HS-5 (cell line): Measurements from ENCODE around the gene STXBP6.
"Not testable (repeated sequence)": the region's sequence is repeated elsewhere in the genome, so short reads cannot be mapped to it uniquely, and the experiment has no call there.

Source experiments
- DNase-seq: peaks from one replicate; pipeline ENCODE4 v3.0.0-alpha.2; 2012; ENCODE audit warnings: low read depth

The STXBP6 gene

GRCh38 chr14:24986206-24986893 lies 63.6 kb downstream of the STXBP6 start:
- no peak for DNase-seq

- DNase-seq = no peak
Measured at GRCh38 chr14:24984846-24985589, 64.9 kb downstream of the STXBP6 start.

- DNase-seq = no peak
Measured at GRCh38 chr14:24982472-24983155, 67.3 kb downstream of the STXBP6 start.

- DNase-seq = no peak
Measured at GRCh38 chr14:24979725-24980239, 70.2 kb downstream of the STXBP6 start.

GRCh38 chr14:24978862-24979724 lies 70.9 kb downstream of the STXBP6 start:
- no peak for DNase-seq

GRCh38 chr14:24976602-24977001 lies 73.3 kb downstream of the STXBP6 start:
- no peak for DNase-seq

GRCh38 chr14:24975393-24975792 lies 74.6 kb downstream of the STXBP6 start:
- DNase-seq = no peak

GRCh38 chr14:24974591-24975374 lies 75.2 kb downstream of the STXBP6 start:
- DNase-seq = no peak

GRCh38 chr14:24972844-24973243 lies 77.1 kb downstream of the STXBP6 start:
- DNase-seq = no peak

GRCh38 chr14:24971255-24971654 lies 78.7 kb downstream of the STXBP6 start:
- no peak for DNase-seq

GRCh38 chr14:24966579-24966964 lies 83.4 kb downstream of the STXBP6 start:
- no peak for DNase-seq

- DNase-seq = peak; percentile 70
Measured at GRCh38 chr14:24965934-24966578, 83.9 kb downstream of the STXBP6 start.

GRCh38 chr14:24965578-24965933 lies 84.4 kb downstream of the STXBP6 start:
- DNase-seq = no peak

- DNase-seq = no peak
Measured at GRCh38 chr14:24964591-24964990, 85.4 kb downstream of the STXBP6 start.

GRCh38 chr14:24964048-24964447 lies 85.9 kb downstream of the STXBP6 start:
- DNase-seq = no peak

GRCh38 chr14:24962118-24962517 lies 87.8 kb downstream of the STXBP6 start:
- not testable (repeated sequence) for DNase-seq

- DNase-seq = no peak
Measured at GRCh38 chr14:24960816-24961215, 89.1 kb downstream of the STXBP6 start.

- no peak for DNase-seq
Measured at GRCh38 chr14:24959791-24960331, 90.1 kb downstream of the STXBP6 start.

GRCh38 chr14:24958271-24958670 lies 91.7 kb downstream of the STXBP6 start:
- no peak for DNase-seq

GRCh38 chr14:24957814-24958213 lies 92.1 kb downstream of the STXBP6 start:
- no peak for DNase-seq
